Measurements from ENCODE around the gene DLG2.

DNA sequence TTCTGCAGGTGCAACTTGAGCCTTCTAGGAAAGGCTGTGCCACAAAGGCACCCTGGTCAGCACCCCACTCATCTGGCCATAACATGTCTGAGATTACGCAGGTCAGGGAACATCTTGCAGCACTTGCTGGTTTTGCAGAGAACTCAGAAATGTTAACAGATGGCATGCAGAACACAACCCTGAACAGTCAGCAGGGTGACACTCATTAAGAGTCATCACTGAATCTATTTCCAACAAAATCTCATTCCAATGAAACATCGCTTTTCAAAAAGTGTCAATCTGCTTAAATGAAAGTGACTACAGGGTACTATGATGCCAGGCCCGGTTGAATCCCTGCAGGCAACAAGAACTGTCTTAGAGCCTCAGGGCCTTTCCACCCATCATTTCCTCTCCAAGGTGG, 1971.2 kb downstream of the DLG2 start:
- TF ChIP-seq, protein P1, sequence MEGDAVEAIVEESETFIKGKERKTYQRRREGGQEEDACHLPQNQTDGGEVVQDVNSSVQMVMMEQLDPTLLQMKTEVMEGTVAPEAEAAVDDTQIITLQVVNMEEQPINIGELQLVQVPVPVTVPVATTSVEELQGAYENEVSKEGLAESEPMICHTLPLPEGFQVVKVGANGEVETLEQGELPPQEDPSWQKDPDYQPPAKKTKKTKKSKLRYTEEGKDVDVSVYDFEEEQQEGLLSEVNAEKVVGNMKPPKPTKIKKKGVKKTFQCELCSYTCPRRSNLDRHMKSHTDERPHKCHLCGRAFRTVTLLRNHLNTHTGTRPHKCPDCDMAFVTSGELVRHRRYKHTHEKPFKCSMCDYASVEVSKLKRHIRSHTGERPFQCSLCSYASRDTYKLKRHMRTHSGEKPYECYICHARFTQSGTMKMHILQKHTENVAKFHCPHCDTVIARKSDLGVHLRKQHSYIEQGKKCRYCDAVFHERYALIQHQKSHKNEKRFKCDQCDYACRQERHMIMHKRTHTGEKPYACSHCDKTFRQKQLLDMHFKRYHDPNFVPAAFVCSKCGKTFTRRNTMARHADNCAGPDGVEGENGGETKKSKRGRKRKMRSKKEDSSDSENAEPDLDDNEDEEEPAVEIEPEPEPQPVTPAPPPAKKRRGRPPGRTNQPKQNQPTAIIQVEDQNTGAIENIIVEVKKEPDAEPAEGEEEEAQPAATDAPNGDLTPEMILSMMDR (IDR thresholded peaks at IDR 0.05; ENCODE audit: low read depth, low read length) = no peak
- no peak for TF ChIP-seq EZH2phosphoT487 (IDR thresholded peaks at IDR 0.05; ENCODE audit: low read depth)
